HG03558 (cell line): ENCODE measurements around the gene CEP72.

Experiments used
- ATAC-seq: cut with Tn5 transposase; IDR thresholded peaks from one replicate; pipeline ENCODE4 v1.9.1; 2021; ENCODE audit warnings: moderate number of reproducible peaks; ENCODE audit not compliant: unreplicated experiment; ENCODE audit errors: extremely low read depth

The CEP72 gene

GRCh38 chr5:666816-667498 is 54.8 kb downstream of the CEP72 start:
- no peak for ATAC-seq

- no peak for ATAC-seq
Observed at GRCh38 chr5:668283-668995, 56.3 kb downstream of the CEP72 start.

GRCh38 chr5:669111-669841 is 57.1 kb downstream of the CEP72 start:
- no peak for ATAC-seq

- ATAC-seq = no peak
Observed at GRCh38 chr5:669842-670395, 57.8 kb downstream of the CEP72 start.

GRCh38 chr5:670396-671270 is 58.5 kb downstream of the CEP72 start:
- no peak for ATAC-seq

GRCh38 chr5:671459-672328 is 59.6 kb downstream of the CEP72 start:
- no peak for ATAC-seq

GRCh38 chr5:672329-673160 is 60.4 kb downstream of the CEP72 start:
- ATAC-seq = no peak

- ATAC-seq = no peak
Observed at GRCh38 chr5:673161-673830, 61.2 kb downstream of the CEP72 start.

GRCh38 chr5:673831-674629 is 61.9 kb downstream of the CEP72 start:
- ATAC-seq = no peak

- no peak for ATAC-seq
Observed at GRCh38 chr5:674630-675011, 62.5 kb downstream of the CEP72 start.

GRCh38 chr5:675111-675870 is 63.2 kb downstream of the CEP72 start:
- no peak for ATAC-seq

GRCh38 chr5:675871-676698 is 63.9 kb downstream of the CEP72 start:
- no peak for ATAC-seq

GRCh38 chr5:676699-677076 is 64.5 kb downstream of the CEP72 start:
- no peak for ATAC-seq

GRCh38 chr5:677131-678101 is 65.3 kb downstream of the CEP72 start:
- ATAC-seq = no peak
